Hepatic stellate cell (primary cell): ENCODE data around the gene SIRPD.

Experiments used
- DNase-seq: peaks from one replicate; pipeline ENCODE4 v3.0.0; 2011; ENCODE audit warnings: low spot score

The SIRPD gene

GRCh38 chr20:1494436-1494835 is 63.1 kb downstream of the SIRPD start:
- DNase-seq, result no peak

- no peak for DNase-seq
Measured at GRCh38 chr20:1493536-1493935, 64.0 kb downstream of the SIRPD start.

- no peak for DNase-seq
Measured at GRCh38 chr20:1491860-1492642, 65.5 kb downstream of the SIRPD start.

- no peak for DNase-seq
Measured at GRCh38 chr20:1491281-1491840, 66.1 kb downstream of the SIRPD start, which contains the start of gene SIRPB2. TSS of gene SIRPB2 (minus strand) at chr20:1491420. CDS start at chr20:1491359, 61 bp downstream.

- no peak for DNase-seq
Measured at GRCh38 chr20:1490643-1491195, 66.8 kb downstream of the SIRPD start.

GRCh38 chr20:1489764-1490436 is 67.6 kb downstream of the SIRPD start:
- no peak for DNase-seq

- no peak for DNase-seq
Measured at GRCh38 chr20:1489325-1489724, 68.2 kb downstream of the SIRPD start.

GRCh38 chr20:1486566-1486965 is 70.9 kb downstream of the SIRPD start:
- no peak for DNase-seq

GRCh38 chr20:1484438-1485116 is 72.9 kb downstream of the SIRPD start:
- DNase-seq, result no peak
